HG02840 (cell line): ENCODE results near the gene NLN.
"Not testable (repeated sequence)": the region's sequence is repeated elsewhere in the genome, so short reads cannot be mapped to it uniquely, and the experiment has no call there.

Experiments
- ATAC-seq: cut with Tn5 transposase; IDR thresholded peaks from one replicate; pipeline ENCODE4 v1.9.1; 2021; ENCODE audit warnings: mild to moderate bottlenecking, moderate library complexity, moderate number of reproducible peaks; ENCODE audit not compliant: unreplicated experiment, low FRiP score

NLN gene

GRCh38 chr5:65803699-65804391, 81.8 kb downstream of the NLN start:
- no peak for ATAC-seq

- no peak for ATAC-seq
These were observed 83.1 kb downstream of the NLN start for GRCh38 chr5:65805089-65805488.

GRCh38 chr5:65807494-65807893, 85.5 kb downstream of the NLN start:
- ATAC-seq = not testable (repeated sequence)

GRCh38 chr5:65808251-65808741, 86.3 kb downstream of the NLN start:
- ATAC-seq = no peak

- no peak for ATAC-seq
These were observed 86.8 kb downstream of the NLN start for GRCh38 chr5:65808818-65809217.

GRCh38 chr5:65809817-65810531, 88.0 kb downstream of the NLN start:
- ATAC-seq = no peak

- ATAC-seq = no peak
These were observed 89.0 kb downstream of the NLN start for GRCh38 chr5:65811004-65811403.

GRCh38 chr5:65811885-65812284, 89.9 kb downstream of the NLN start:
- ATAC-seq = no peak

GRCh38 chr5:65812648-65813047, 90.6 kb downstream of the NLN start:
- no peak for ATAC-seq

GRCh38 chr5:65813174-65813573, 91.2 kb downstream of the NLN start:
- no peak for ATAC-seq

GRCh38 chr5:65815161-65815560, 93.2 kb downstream of the NLN start:
- no peak for ATAC-seq

- ATAC-seq = no peak
These were observed 94.7 kb downstream of the NLN start for GRCh38 chr5:65816729-65817128.

- no peak for ATAC-seq
These were observed 95.9 kb downstream of the NLN start for GRCh38 chr5:65817931-65818330.

GRCh38 chr5:65818592-65818991, 96.6 kb downstream of the NLN start:
- no peak for ATAC-seq

GRCh38 chr5:65819215-65819904, 97.4 kb downstream of the NLN start:
- no peak for ATAC-seq

- ATAC-seq = no peak
These were observed 97.9 kb downstream of the NLN start for GRCh38 chr5:65819905-65820240.

- no peak for ATAC-seq
These were observed 98.4 kb downstream of the NLN start for GRCh38 chr5:65820373-65820772.

GRCh38 chr5:65821966-65822365, 100.0 kb downstream of the NLN start:
- ATAC-seq = no peak

- no peak for ATAC-seq
These were observed 100.7 kb downstream of the NLN start for GRCh38 chr5:65822710-65823109.

- no peak for ATAC-seq
These were observed 101.2 kb downstream of the NLN start for GRCh38 chr5:65823204-65823603.

- ATAC-seq = no peak
These were observed 101.9 kb downstream of the NLN start for GRCh38 chr5:65823845-65824445.
